HG02759 (cell line): ENCODE measurements around the gene MRPS5.
A peak's percentile ranks its signal among the peaks of the same experiment; 100 is the strongest.
"Not testable (repeated sequence)": the region's sequence is repeated elsewhere in the genome, so short reads cannot be mapped to it uniquely, and the experiment has no call there.

Experiments
- ATAC-seq: cut with Tn5 transposase; IDR thresholded peaks from one replicate; pipeline ENCODE4 v1.9.1; 2021; ENCODE audit warnings: mild to moderate bottlenecking, moderate library complexity; ENCODE audit not compliant: unreplicated experiment

The MRPS5 gene

GRCh38 chr2:95121407-95122196 lies at the start of gene MRPS5:
Gene MRPS5, minus strand, starts transcription at chr2:95121808. Its CDS starts 17 bp downstream, at chr2:95121791.
- ATAC-seq: peak; percentile 94

GRCh38 chr2:95166065-95166763 lies 44.6 kb upstream of the MRPS5 start:
- peak; percentile 14 for ATAC-seq

- ATAC-seq: peak; percentile 95
Measured at GRCh38 chr2:95165371-95166064, 43.9 kb upstream of the MRPS5 start, which contains the start of gene ZNF2. Gene ZNF2, plus strand, starts transcription at chr2:95165809. Its CDS starts 10,418 bp downstream, at chr2:95176227.

GRCh38 chr2:95165030-95165370 lies 43.4 kb upstream of the MRPS5 start:
- peak; percentile 12 for ATAC-seq

GRCh38 chr2:95159690-95160449 lies 38.3 kb upstream of the MRPS5 start, which contains the start of gene ZNF514:
Gene ZNF514, minus strand, starts transcription at chr2:95159848. Its CDS starts 6,595 bp downstream, at chr2:95153253.
- ATAC-seq: peak; percentile 93

- ATAC-seq: peak; percentile 49
Measured at GRCh38 chr2:95158891-95159619, 37.4 kb upstream of the MRPS5 start.

GRCh38 chr2:95158441-95158840 lies 36.8 kb upstream of the MRPS5 start:
- no peak for ATAC-seq

GRCh38 chr2:95149397-95149984 lies 27.9 kb upstream of the MRPS5 start:
- no peak for ATAC-seq

GRCh38 chr2:95143838-95144237 lies 22.2 kb upstream of the MRPS5 start:
- ATAC-seq: no peak

GRCh38 chr2:95138702-95139101 lies 17.1 kb upstream of the MRPS5 start:
- no peak for ATAC-seq

- peak; percentile 3 for ATAC-seq
Measured at GRCh38 chr2:95122197-95122551, 566 bp upstream of the MRPS5 start.

- no peak for ATAC-seq
Measured at GRCh38 chr2:95121093-95121406, 558 bp downstream of the MRPS5 start.

GRCh38 chr2:95115418-95115817 lies 6.2 kb downstream of the MRPS5 start:
- peak; percentile 99 for ATAC-seq

GRCh38 chr2:95113464-95113863 lies 8.1 kb downstream of the MRPS5 start:
- ATAC-seq: no peak

GRCh38 chr2:95110395-95110794 lies 11.2 kb downstream of the MRPS5 start:
- no peak for ATAC-seq

GRCh38 chr2:95109260-95109659 lies 12.3 kb downstream of the MRPS5 start:
- no peak for ATAC-seq

GRCh38 chr2:95106081-95106480 lies 15.5 kb downstream of the MRPS5 start:
- ATAC-seq: no peak

- no peak for ATAC-seq
Measured at GRCh38 chr2:95104606-95105005, 17.0 kb downstream of the MRPS5 start.

GRCh38 chr2:95099910-95100309 lies 21.7 kb downstream of the MRPS5 start:
- ATAC-seq: no peak

GRCh38 chr2:95098273-95098672 lies 23.3 kb downstream of the MRPS5 start:
- ATAC-seq: not testable (repeated sequence)
